Endothelial cell of umbilical vein (primary cell): ENCODE results near the gene ADAM22. TPM values are rescaled to one million over a fixed set of nuclear protein-coding genes. Genes with fewer than 3 reads are reported as not detected.

Experiments used
- BruUV-seq: library from RNA; stranded (reverse); fragments of 400-500 nt; replicated peaks from 2 replicates; lab custom pipeline; 2021; lab: Mats Ljungman, UMichigan
- CTCF ChIA-PET: fragments of 300-600, 350-600 bp; sonication (Branson Sonifier 250); formaldehyde crosslinking; loops from one replicate; lab custom pipeline; 2021; ENCODE audit warnings: antibody characterized with exemption, inconsistent platforms; lab: Charles Lee
- POLR2A ChIA-PET: fragments of 300-600, 350-600 bp; sonication (Branson Sonifier 250); formaldehyde crosslinking; loops from one replicate; lab custom pipeline; 2021; ENCODE audit warnings: antibody characterized with exemption, inconsistent platforms; lab: Charles Lee
- DNase-seq: peaks from one replicate; pipeline ENCODE4 v3.0.0-alpha.2; 2011; ENCODE audit warnings: low read depth, low spot score
- FAIRE-seq: peaks from 2 replicates; lab custom pipeline; 2011; peaks lifted over from hg19 to GRCh38; lab: Jason Lieb, UNC
- H2AFZ ChIP-seq: 2 replicates; pipeline ENCODE4 v1.6.0; 2012; ENCODE audit warnings: low read depth, low read length, control low read depth, inconsistent platforms
- H3K27ac ChIP-seq: 2 replicates; pipeline ENCODE4 v1.5.1; 2011; ENCODE audit warnings: low read depth, mild to moderate bottlenecking, control low read depth, low read length, moderate library complexity; ENCODE audit not compliant: insufficient read depth
- H3K27me3 ChIP-seq, 2 experiments: 2 replicates each; pipeline versions ENCODE4 v1.6.0 to v1.6.1; 2011; ENCODE audit warnings: low read length in 2 of 2, mixed read lengths in 1 of 2; ENCODE audit not compliant: control insufficient read depth in 2 of 2, insufficient read depth in 2 of 2
- H3K36me3 ChIP-seq, 2 experiments: 2 replicates in 1 of 2; 3 replicates in 1 of 2; pipeline ENCODE4 v1.5.1; 2011; ENCODE audit warnings: low read length in 2 of 2, mild to moderate bottlenecking in 1 of 2, moderate library complexity in 1 of 2; ENCODE audit not compliant: control insufficient read depth in 2 of 2, insufficient read depth in 2 of 2; ENCODE audit errors: extremely low read depth in 1 of 2
- H3K4me1 ChIP-seq: 3 replicates; pipeline ENCODE4 v1.5.1; 2011; ENCODE audit warnings: mild to moderate bottlenecking, low read length; ENCODE audit not compliant: control insufficient read depth, insufficient read depth; ENCODE audit errors: extremely low read depth
- H3K4me2 ChIP-seq: 2 replicates; pipeline ENCODE4 v1.6.1; 2011; ENCODE audit warnings: low read length, control low read depth, mixed read lengths; ENCODE audit not compliant: insufficient read depth
- H3K4me3 ChIP-seq, 3 experiments: fragments of 200-600 bp in 1 of 3; sonication (generic), shearing (Covaris generic) in 1 of 3; replicated peaks in 1 of 3; 2 replicates each; pipeline ENCODE4 v1.5.1; 2011 to 2016; ENCODE audit warnings: control low read depth in 3 of 3, low read length in 3 of 3, mild to moderate bottlenecking in 2 of 3, inconsistent platforms in 1 of 3, low read depth in 1 of 3, moderate library complexity in 1 of 3; ENCODE audit not compliant: insufficient read depth in 1 of 3
- H3K79me2 ChIP-seq: 2 replicates; pipeline ENCODE4 v1.6.0; 2012; ENCODE audit warnings: low read length, inconsistent platforms; ENCODE audit not compliant: control insufficient read depth, insufficient read depth
- H3K9ac ChIP-seq: replicated peaks from 2 replicates; pipeline ENCODE3; 2011; ENCODE audit warnings: low read length, control low read depth; ENCODE audit not compliant: insufficient read depth; ENCODE audit errors: extremely low read depth
- H3K9me1 ChIP-seq: replicated peaks from 3 replicates; pipeline ENCODE4 v1.6.0; 2011; ENCODE audit warnings: mild to moderate bottlenecking, low read length; ENCODE audit not compliant: control insufficient read depth, insufficient read depth; ENCODE audit errors: extremely low read depth
- H3K9me3 ChIP-seq: replicated peaks from 2 replicates; pipeline ENCODE4 v1.5.1; 2012; ENCODE audit warnings: low read length, inconsistent platforms; ENCODE audit not compliant: control insufficient read depth, insufficient read depth
- H4K20me1 ChIP-seq: replicated peaks from 2 replicates; pipeline ENCODE3; 2011; ENCODE audit warnings: mild to moderate bottlenecking, low read length; ENCODE audit not compliant: control insufficient read depth, insufficient read depth; ENCODE audit errors: extremely low read depth
- CTCF ChIP-seq, 2 donors: IDR thresholded peaks; 1 replicate in 1 of 2; 2 replicates in 1 of 2; pipeline ENCODE4 v1.5.1; 2011; ENCODE audit warnings: low read length in 2 of 2, mild to moderate bottlenecking in 2 of 2, moderate library complexity in 2 of 2, control low read depth in 1 of 2, inconsistent platforms in 1 of 2, low read depth in 1 of 2; ENCODE audit not compliant: insufficient read depth in 1 of 2; ENCODE audit errors: extremely low read depth in 1 of 2
- EZH2 ChIP-seq: IDR thresholded peaks from 2 replicates; pipeline ENCODE4 v1.6.1; 2012; ENCODE audit warnings: borderline replicate concordance, low read depth, mild to moderate bottlenecking, moderate library complexity, low read length, inconsistent platforms; ENCODE audit not compliant: severe bottlenecking
- FOS ChIP-seq: IDR thresholded peaks from 2 replicates; pipeline ENCODE4 v1.6.1; 2011; ENCODE audit warnings: mild to moderate bottlenecking, low read length, moderate library complexity, borderline replicate concordance; ENCODE audit not compliant: insufficient read depth
- GATA2 ChIP-seq: IDR thresholded peaks from 2 replicates; pipeline ENCODE4 v1.7.0; 2011; ENCODE audit warnings: low read depth, mild to moderate bottlenecking, moderate library complexity, mixed read lengths, low read length; ENCODE audit not compliant: insufficient read length, insufficient read depth
- JUN ChIP-seq: IDR thresholded peaks from 2 replicates; pipeline ENCODE4 v1.6.1; 2011; ENCODE audit warnings: borderline replicate concordance, low read depth; ENCODE audit not compliant: insufficient read length, insufficient read depth
- MAX ChIP-seq: IDR thresholded peaks from 2 replicates; pipeline ENCODE4 v1.6.1; 2011; ENCODE audit not compliant: insufficient read depth, insufficient read length
- MYC ChIP-seq: IDR thresholded peaks from one replicate; pipeline ENCODE4 v1.6.1; 2011; ENCODE audit warnings: mild to moderate bottlenecking, low read depth, low read length
- POLR2A ChIP-seq: IDR thresholded peaks from 2 replicates; pipeline ENCODE4 v1.6.1; 2012; ENCODE audit warnings: low read depth, mild to moderate bottlenecking, control low read depth, low read length
- POLR2AphosphoS5 ChIP-seq: IDR thresholded peaks from 2 replicates; pipeline ENCODE4 v1.6.1; 2012; ENCODE audit warnings: low read depth, mild to moderate bottlenecking, control low read depth, low read length, moderate library complexity; ENCODE audit not compliant: insufficient read depth
- dilution Hi-C: fragments of 300-500 bp; cut with MboI; formaldehyde crosslinking; loops from one replicate; pipeline ENCODE4 v1.15.0; 2019; ENCODE audit warnings: low sequenced_read_pairs; ENCODE audit not compliant: extremely low pct_ligation_motif_present
- intact Hi-C: fragments of 100-400 bp; cut with micrococcal nuclease; formaldehyde crosslinking; loops from one replicate; pipeline ENCODE4 v1.10.0; 2022
- polyA plus RNA-seq, 4 experiments: library from polyadenylated mRNA; depleted of rRNA in 3 of 4; stranded (reverse) in 3 of 4; unstranded in 1 of 4; fragments of >200 nt; gene quantifications; 2 replicates each; pipeline versions ENCODE4 v1.2.1 to v1.2.3, GENCODE V29; 2011 to 2012; ENCODE audit warnings: missing spikeins in 1 of 4
- total RNA-seq: library from RNA; stranded (reverse); gene quantifications from 2 replicates; pipeline ENCODE4 v1.2.3, GENCODE V29; 2021

Gene ADAM22
- total and polyA plus RNA-seq, 2 donors (not counting 3 experiments of a cell fraction or from before 2014, with no cell fraction given) = 0.33 to 0.53 TPM

- no TSS peak for BruUV-seq
- dilution Hi-C loops = no loop called here
Observed at GRCh38 chr7:88115816-88116215, 181.8 kb downstream of the ADAM22 start.

GRCh38 chr7:88116235-88116795, 182.3 kb downstream of the ADAM22 start:
- Histone ChIP-seq H3K27ac (no peak overlapping the region), H3K36me3 (no peaks in the 10 kb centered on the region), H3K79me2 (no peaks in the 10 kb centered on the region), H3K9ac (no peak overlapping the region), H3K27me3 (no peaks in the 10 kb centered on the region), H4K20me1 (no peaks in the 10 kb centered on the region), H3K4me3 (no peak overlapping the region), H3K4me2 (no peak overlapping the region), H3K4me1 (no peaks in the 10 kb centered on the region), H3K9me1 (no peaks in the 10 kb centered on the region), H3K9me3 (no peaks in the 10 kb centered on the region), H2AFZ (no peak overlapping the region)
- TF ChIP-seq POLR2A = no peak
- no peak for TF ChIP-seq CTCF (IDR thresholded peaks at IDR 0.05; ENCODE audit: extremely low read depth in 1 of 2, insufficient read depth in 1 of 2, low read depth in 1 of 2, low read length in 2 of 2)
- no peak for TF ChIP-seq MYC
- TF ChIP-seq JUN = no peak
- no peak for TF ChIP-seq EZH2
- TF ChIP-seq FOS = no peak
- no peak for TF ChIP-seq POLR2AphosphoS5
- TF ChIP-seq GATA2 = no peak
- FAIRE-seq (no peak), DNase-seq (no peak)
- intact Hi-C loops (loop anchor here (10.0 kb wide), 1 partner anchor 492 kb away; the partner anchor contains the start of gene RUNDC3B), dilution Hi-C loops (no loop called here)
- POLR2A ChIA-PET = no interaction called here
- CTCF ChIA-PET = interaction anchor here (1.1 to 3.0 kb wide), 2 partner anchors 53 to 610 kb away, joined by 4 to 12 read pairs; no protein-coding TSS in a partner anchor
- no TSS peak for BruUV-seq

More at GRCh38 chr7:88115816-88116215, 181.8 kb downstream of the ADAM22 start:
- CTCF ChIA-PET = interaction anchor here (1.1 to 3.0 kb wide), 2 partner anchors 54 to 610 kb away, joined by 4 to 12 read pairs; no protein-coding TSS in a partner anchor
- Histone ChIP-seq H3K27me3 (no peaks in the 10 kb centered on the region), H3K27ac (no peak overlapping the region), H3K9me1 (no peaks in the 10 kb centered on the region), H3K4me3 (no peak overlapping the region), H2AFZ (no peak overlapping the region), H3K9ac (no peak overlapping the region), H3K9me3 (no peaks in the 10 kb centered on the region), H4K20me1 (no peaks in the 10 kb centered on the region), H3K79me2 (no peaks in the 10 kb centered on the region), H3K36me3 (no peaks in the 10 kb centered on the region), H3K4me2 (no peak overlapping the region), H3K4me1 (no peaks in the 10 kb centered on the region)
- TF ChIP-seq FOS (no peak), POLR2A (no peak), MYC (no peak), GATA2 (no peak), MAX (no peak), POLR2AphosphoS5 (no peak)
- intact Hi-C loops = loop anchor here (10.0 kb wide), 1 partner anchor 491 kb away; the partner anchor contains the start of gene RUNDC3B
- POLR2A ChIA-PET = no interaction called here
- FAIRE-seq (no peak), DNase-seq (no peak)
